NCI-H1092 (cell line): ENCODE data around the gene SRGAP3.

Experiments
- DNase-seq: peaks from one replicate; lab custom pipeline; 2025; lab: John Stamatoyannopoulos, UW

The SRGAP3 gene

DNA sequence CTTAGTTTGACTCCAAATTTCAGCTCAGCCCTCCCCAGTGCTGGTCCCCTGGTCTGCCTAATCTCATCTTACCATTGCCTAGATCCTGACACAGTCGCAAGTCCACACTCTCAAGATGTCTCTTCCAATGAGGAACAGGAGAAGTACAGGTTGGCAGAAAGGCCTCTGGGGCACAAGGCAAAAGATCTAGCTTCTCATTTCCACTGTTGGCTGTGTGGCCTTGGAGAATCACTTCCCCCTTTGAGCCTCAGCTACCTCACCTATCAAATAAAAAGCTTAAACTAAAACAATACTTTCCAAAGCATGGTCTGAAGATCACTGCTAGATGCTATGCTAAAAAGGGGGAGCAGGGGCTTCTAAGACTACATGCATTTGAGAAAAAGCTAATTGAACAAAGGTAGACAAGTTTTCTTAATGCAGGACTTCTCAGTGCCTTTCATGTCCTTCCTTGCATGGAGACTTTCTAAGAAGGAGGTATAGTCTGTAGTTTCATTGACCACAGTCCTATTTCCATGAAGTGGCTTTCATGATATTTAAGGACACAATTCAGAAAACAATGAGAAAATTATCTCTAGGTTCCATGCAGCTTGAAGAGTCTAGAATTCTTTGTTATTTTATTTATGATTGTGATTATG, 168.1 kb downstream of the SRGAP3 start:
- DNase-seq, result no peak

- DNase-seq, result no peak
Measured at GRCh38 chr3:9080163-9080562, 169.3 kb downstream of the SRGAP3 start.

DNA sequence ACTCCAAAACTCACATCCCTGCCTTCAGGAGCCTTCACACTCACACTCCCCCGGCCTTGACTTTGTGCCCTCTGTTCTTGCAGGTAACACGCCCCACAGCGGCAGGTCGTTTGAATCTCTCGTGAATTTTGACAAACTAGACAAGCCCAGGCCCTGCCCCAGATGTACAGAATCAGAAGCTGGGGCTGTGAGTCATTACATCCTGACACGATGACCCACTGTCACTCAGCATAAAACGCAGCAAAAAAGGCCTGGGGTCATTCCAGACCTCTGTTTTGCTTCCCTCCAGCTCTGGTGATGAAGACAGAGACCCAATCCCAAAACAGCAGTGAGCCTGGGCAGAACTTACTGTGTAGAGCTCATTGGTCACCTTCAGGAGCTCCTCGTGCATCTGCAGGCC, 169.8 kb downstream of the SRGAP3 start:
- DNase-seq, result no peak

GRCh38 chr3:9078561-9079240, 170.7 kb downstream of the SRGAP3 start:
- DNase-seq, result no peak

DNA sequence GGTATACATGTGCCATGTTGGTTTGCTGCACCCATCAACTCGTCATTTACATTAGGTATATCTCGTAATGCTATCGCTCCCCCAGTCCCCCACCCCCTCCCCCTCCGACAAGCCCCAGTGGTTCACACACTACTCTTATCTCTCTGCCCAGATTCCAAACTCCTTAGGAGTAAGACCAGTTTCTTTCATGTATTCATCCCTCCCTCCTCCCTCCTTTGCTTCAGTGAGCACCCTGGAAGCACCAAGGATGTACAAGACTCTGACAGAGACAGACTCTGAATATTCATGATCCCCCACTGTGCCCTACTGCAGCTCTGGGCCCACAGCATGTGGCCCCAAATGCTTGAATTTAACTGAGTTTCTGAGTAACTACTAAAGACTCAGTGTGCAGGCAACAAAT, 172.4 kb downstream of the SRGAP3 start:
- DNase-seq, result no peak

DNA sequence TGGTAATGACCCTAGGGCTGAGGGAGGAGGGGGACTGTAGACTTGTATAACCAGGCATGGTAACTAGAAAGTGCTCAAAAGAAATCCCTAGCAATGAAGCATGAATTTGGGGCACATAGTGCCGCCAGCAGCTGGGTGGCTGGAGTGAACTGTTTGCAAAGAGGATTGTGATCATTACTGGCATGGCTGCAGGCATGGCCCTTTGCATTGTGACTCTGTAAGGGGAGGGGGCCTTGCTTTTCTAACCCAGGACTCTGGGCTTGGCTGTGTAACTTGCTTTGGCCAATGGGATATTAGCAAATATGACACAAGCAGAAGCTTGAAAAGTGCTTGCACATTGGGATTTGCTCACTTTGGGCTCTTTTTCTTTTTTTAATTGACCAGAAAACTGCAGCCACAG, 173.7 kb downstream of the SRGAP3 start:
- no peak for DNase-seq

DNA sequence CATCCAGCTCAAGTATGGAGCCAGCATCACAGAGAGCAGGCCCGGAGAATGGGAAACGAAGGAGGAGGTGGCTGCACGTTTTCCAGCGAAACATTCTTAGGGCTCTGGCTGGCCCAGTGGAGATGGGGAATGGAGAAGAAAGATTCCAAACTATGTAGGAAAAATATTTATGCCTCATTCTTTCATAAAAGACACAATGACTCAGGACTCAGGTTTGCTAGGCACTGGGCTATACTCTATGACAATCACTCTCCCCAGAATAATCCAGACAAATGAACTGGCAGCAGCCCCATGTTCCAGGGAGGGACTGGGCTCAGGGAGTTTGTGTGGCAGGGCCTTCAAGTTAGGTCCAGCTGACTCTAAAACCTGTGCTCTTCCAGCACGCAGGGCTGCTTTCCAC, 175.4 kb downstream of the SRGAP3 start:
- no peak for DNase-seq

DNA sequence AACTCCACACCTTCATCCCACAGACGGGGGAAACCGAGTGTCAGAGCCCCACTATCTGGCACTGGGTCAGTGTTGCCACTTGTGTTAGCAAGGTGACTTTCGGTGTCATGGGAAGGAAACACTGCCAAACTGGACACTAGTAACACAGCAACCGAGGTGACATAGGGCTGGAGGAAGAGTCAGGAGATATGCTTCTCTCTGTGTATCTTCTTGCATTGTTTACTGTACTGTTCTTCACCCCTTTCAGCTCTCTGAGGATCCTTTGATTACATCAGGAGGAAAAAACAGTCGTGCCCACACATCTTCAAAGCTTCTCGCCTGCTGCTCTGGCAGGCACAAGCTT, 176.8 kb downstream of the SRGAP3 start:
- DNase-seq, result no peak

DNA sequence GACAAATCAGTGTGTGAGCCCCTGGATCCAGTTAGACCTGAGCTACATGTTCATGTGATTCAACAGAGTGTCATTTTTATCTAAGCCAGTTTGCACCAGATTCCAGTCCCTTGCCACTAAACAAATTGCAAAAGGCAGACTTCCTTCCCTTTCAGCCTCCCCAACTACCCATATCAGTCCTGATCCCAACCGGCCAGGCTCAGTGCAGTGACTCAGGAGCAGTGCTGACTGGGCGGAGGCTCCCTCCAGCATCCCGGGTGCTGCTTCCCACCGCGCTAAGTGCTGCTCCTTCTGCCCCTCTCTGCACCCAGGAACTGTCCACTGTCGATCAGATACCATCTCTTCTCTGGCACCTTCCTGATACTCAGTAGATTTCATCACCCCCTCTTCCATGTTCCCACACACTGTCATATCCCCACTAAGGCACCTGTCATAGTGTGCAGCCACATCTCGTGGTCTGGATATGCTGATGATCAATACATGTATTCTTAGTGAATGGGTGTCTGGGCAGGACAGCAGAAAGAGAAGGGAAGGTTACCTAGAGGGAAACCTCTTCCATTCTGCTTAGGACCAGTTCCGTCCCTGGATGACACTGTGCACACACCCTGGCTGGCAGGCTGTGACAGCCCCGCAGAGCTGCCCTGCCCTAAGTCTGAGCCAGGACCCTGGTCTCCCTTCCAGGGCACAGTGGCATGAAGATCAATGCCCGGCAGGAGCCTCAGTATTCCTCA, 177.3 kb downstream of the SRGAP3 start:
- no peak for DNase-seq

DNA sequence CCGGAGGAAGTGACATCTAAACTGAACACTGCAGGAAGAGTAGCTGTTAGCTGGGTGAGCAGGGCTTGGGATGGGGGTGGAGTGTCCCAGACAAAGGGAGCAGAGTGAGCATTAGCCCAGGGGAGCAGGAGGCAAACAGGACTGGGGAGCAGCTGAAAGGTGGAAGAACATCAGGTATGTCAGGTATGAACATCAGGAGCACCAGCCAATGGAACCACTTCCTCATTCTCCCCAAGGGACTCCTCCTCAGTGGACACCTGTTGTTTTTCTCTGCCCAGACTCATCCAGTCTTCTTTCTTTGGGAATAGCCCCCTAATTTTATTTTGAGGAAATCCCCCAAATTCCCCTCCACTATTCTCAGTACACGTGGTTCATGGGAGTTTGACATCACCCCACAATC, 178.5 kb downstream of the SRGAP3 start:
- DNase-seq, result no peak

DNA sequence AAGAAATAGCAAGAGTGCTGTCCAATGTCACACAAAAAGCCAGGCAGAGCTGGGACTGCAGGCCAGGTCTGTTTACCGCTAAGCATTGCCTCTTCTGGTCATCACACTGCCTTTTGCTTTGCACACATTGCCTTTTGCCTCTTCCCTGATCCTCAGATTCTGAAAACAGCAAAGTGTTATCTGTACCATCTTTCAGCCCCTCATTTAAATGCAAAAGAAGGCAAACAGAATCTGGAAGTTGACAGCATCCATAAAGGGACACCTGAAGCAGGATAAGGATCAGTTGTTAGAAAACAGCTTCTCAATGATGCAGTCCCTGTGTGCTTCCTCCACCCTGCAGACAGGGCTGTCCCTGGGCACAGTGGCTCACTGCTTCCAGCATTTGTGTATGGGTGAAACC, 179.5 kb downstream of the SRGAP3 start:
- DNase-seq, result no peak

GRCh38 chr3:9068051-9068450, 181.4 kb downstream of the SRGAP3 start:
- no peak for DNase-seq

- peak; percentile 11 for DNase-seq
Measured at GRCh38 chr3:9067352-9067975, 182.0 kb downstream of the SRGAP3 start.

- no peak for DNase-seq
Measured at GRCh38 chr3:9066775-9067174, 182.7 kb downstream of the SRGAP3 start.

- no peak for DNase-seq
Measured at GRCh38 chr3:9066141-9066540, 183.3 kb downstream of the SRGAP3 start.

DNA sequence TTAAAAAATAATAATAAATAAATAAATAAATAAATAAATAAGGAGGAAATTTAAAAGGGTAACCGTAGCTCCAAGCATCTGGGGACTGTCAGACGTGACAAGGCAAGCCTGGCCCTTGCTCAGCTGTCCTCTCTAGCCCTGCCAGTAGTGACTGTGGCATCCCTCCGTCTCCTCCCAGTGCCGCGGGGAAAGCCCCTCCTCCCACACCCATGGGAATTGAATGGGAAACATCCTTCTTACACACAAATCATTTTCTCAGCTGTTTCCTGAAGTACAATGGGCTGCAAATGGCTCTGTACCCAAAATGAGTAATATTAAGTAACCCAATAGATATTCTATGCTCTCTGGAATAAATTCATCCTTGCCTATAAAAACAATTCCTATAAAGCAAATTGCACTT, 184.6 kb downstream of the SRGAP3 start:
- DNase-seq, result no peak

- no peak for DNase-seq
Measured at GRCh38 chr3:9064251-9064650, 185.2 kb downstream of the SRGAP3 start.

DNA sequence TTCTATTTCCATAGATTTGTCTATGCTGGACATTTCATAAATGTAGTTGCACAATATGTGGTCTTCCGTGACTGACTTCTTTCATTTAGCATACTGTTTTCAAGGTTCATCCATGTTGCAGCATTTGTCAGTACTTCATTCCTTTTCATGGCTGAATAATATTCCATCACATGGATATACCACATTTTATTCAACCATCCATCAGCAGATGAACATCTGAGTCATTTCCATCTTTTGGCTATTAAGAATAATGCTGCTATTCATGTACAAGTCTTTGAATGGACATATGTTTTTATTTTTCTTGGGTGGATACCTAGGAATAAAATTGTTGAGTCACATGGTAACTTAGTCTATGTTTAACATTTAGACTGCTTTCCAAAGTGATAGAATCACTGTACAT, 186.9 kb downstream of the SRGAP3 start:
- DNase-seq, result no peak

DNA sequence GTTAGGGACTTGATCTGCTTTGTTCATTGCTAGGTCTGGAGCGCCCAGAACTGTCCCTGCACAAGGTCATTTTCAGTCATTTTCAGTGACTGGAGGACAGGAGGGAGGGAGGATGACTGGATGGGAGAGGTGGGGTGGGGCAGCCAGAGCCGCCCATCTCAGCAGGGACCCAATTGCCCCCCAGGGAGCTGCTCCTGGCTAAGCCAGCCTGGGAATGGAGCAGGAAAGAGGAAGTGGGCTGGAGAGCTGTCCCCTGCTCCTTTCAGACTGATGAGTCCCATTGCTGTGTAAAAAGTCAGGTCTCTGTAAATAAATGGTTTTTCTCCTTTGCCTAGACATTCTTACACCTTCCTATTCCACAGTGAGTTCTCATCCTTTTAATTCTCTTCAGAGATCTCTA, 187.8 kb downstream of the SRGAP3 start:
- DNase-seq, result no peak

DNA sequence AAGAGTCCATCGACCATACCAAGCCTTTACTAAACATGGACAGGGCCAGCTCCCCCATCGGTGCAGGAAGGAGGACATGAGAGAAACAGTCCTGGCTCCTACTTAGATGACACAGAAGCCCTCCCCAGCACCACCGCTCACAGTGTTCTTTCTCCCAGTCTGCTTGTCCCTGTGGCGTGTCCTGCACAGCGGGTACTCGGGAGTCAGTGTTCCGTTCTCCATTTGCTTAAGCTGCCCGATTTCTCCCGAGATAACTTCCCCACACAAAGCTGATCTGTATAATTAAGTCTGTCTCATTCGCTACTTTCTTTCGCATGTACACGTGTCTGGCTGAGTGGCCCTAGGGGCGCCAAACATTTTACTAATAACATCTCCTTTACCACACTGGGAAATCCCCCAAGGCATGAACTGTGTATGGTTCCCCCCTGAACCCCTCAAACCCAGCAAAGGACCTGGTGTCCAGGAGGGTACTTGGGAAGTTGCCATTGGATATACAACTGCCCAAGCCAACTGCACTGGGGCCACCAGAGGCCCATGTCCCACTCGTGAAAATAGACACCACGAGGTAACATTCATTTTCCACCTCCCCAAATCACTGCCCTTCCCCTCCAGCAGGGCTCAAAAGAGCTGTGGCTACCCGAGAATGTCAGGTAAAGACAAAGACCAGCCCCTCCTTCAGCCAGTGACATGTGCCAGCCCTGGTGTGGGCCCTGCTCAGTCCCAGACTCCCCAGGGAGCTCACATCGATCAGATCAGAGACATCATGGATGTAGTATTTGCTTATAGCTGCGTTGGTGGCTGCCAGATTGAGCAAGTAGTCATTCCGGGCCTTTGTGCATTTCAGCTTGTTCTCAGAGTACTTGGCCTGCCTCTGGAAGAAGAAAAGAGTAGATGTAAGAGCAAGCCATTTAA, 189.7 kb downstream of the SRGAP3 start:
- DNase-seq, result no peak

GRCh38 chr3:9056581-9056980, 192.9 kb downstream of the SRGAP3 start:
- no peak for DNase-seq
